ENCODE results near the gene ALX4.

ALX4 gene

GRCh38 chr11:44300844-44301563, 8.9 kb downstream of the ALX4 start:
- no peak for DNase-seq

- no peak for DNase-seq
Measured at GRCh38 chr11:44298862-44299261, 11.1 kb downstream of the ALX4 start.

- no peak for DNase-seq
Measured at GRCh38 chr11:44290208-44290607, 19.7 kb downstream of the ALX4 start.

GRCh38 chr11:44288133-44288526, 21.8 kb downstream of the ALX4 start:
- no peak for DNase-seq

- no peak for DNase-seq
Measured at GRCh38 chr11:44286911-44287310, 23.0 kb downstream of the ALX4 start.

- DNase-seq = no peak
Measured at GRCh38 chr11:44286268-44286880, 23.6 kb downstream of the ALX4 start.

- no peak for DNase-seq
Measured at GRCh38 chr11:44285756-44286155, 24.2 kb downstream of the ALX4 start.

- no peak for DNase-seq
Measured at GRCh38 chr11:44282620-44283019, 27.3 kb downstream of the ALX4 start.

- no peak for DNase-seq
Measured at GRCh38 chr11:44281151-44281550, 28.8 kb downstream of the ALX4 start.

- no peak for DNase-seq
Measured at GRCh38 chr11:44280257-44280656, 29.7 kb downstream of the ALX4 start.

- DNase-seq = no peak
Measured at GRCh38 chr11:44279483-44279882, 30.5 kb downstream of the ALX4 start.

GRCh38 chr11:44277196-44278090, 32.5 kb downstream of the ALX4 start:
- DNase-seq = no peak

GRCh38 chr11:44275961-44276550, 33.9 kb downstream of the ALX4 start:
- DNase-seq = no peak

GRCh38 chr11:44275241-44275640, 34.7 kb downstream of the ALX4 start:
- no peak for DNase-seq

- no peak for DNase-seq
Measured at GRCh38 chr11:44274404-44274803, 35.5 kb downstream of the ALX4 start.

- no peak for DNase-seq
Measured at GRCh38 chr11:44271286-44271685, 38.7 kb downstream of the ALX4 start.

- no peak for DNase-seq
Measured at GRCh38 chr11:44270403-44271273, 39.3 kb downstream of the ALX4 start.

GRCh38 chr11:44269369-44270351, 40.3 kb downstream of the ALX4 start:
- no peak for DNase-seq

GRCh38 chr11:44268614-44269080, 41.3 kb downstream of the ALX4 start:
- no peak for DNase-seq

- DNase-seq = no peak
Measured at GRCh38 chr11:44267750-44268613, 42.0 kb downstream of the ALX4 start.

All from NCI-H2171 (cell line).